Neural progenitor cell (in vitro differentiated cells): ENCODE data around the gene BMP7.

ENCODE experiments used
- CTCF ChIP-seq: fragments of 200-600 bp; sonication (generic); IDR thresholded peaks from 2 replicates; pipeline ENCODE4 v1.5.1; 2017; ENCODE audit warnings: antibody characterized with exemption, mild to moderate bottlenecking
- EZH2 ChIP-seq: fragments of 200-600 bp; sonication (generic); IDR thresholded peaks from 2 replicates; pipeline ENCODE4 v1.6.1; 2017; ENCODE audit warnings: antibody characterized with exemption, mild to moderate bottlenecking, moderate library complexity

GRCh38 chr20:57268399-57269076 is 2.1 kb upstream of the BMP7 start:
- TF ChIP-seq EZH2 (no peak), CTCF (no peak)
